H4 (cell line): ENCODE data around the gene ZFP3. TPM values are rescaled to one million over a fixed set of nuclear protein-coding genes. Genes with fewer than 3 reads are reported as not detected.
"Not testable (repeated sequence)": the region's sequence is repeated elsewhere in the genome, so short reads cannot be mapped to it uniquely, and the experiment has no call there.

Experiments
- DNase-seq: peaks from one replicate; pipeline ENCODE4 v3.0.0-alpha.2; 2015; ENCODE audit warnings: low spot score
- total RNA-seq: library from RNA; depleted of rRNA; stranded (reverse); fragments of >200 nt; shearing (Covaris generic); gene quantifications from 2 replicates; pipeline ENCODE4 v1.2.3, GENCODE V29; 2014; rRNA removed

The ZFP3 gene
- total RNA-seq, 1 experiment from 2014 or later = 0.14 TPM

DNA sequence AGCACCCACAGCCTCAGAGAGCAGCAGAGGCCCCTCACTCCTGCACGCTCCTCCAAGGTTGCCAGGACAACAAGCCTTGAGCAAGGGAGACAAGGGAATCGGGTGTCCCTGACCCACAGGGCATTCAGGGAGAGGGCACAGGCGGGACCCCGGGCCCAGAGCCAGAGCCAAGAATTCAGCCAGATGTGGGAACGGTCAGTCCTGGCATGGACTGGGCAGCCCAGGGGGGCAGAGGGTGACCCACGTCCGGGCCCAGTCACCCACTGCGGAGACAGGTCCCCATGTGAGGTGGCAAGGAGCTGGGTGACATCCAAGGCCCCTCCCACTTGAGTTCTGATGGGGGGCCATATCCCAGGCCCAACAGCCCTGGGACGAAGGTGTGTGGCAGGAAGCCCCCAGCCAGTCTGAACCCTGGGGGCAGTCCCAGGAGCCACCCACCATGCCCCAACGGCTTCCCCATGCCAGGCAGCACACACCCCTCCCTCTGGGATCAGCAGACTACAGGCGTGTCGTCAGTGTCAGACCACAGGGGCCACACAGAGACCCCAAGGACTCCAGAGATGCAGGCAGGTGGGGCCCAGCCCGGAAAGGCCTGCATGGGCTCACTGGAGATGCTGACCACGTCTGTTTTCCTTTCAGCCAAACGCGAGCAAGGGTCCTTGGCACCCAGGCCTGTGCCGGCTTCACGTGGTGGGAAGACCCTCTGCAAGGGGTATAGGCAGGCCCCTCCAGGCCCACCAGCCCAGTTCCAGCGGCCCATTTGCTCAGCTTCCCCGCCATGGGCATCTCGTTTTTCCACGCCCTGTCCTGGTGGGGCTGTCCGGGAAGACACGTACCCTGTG is 60.6 kb downstream of the ZFP3 start:
- no peak for DNase-seq

DNA sequence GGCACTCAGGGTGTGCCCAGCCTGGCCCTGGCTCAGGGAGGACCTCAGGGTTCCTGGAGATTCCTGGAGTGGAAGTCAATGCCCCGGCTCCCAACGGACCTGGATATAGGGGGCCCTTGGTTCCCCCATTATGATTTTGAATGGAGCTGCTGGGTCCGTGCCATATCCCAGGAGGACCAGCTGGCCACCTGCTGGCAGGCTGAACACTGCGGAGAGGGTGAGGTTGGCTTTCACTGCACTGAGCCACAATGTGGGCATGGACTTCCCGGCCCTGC is 61.1 kb downstream of the ZFP3 start:
- DNase-seq = no peak

DNA sequence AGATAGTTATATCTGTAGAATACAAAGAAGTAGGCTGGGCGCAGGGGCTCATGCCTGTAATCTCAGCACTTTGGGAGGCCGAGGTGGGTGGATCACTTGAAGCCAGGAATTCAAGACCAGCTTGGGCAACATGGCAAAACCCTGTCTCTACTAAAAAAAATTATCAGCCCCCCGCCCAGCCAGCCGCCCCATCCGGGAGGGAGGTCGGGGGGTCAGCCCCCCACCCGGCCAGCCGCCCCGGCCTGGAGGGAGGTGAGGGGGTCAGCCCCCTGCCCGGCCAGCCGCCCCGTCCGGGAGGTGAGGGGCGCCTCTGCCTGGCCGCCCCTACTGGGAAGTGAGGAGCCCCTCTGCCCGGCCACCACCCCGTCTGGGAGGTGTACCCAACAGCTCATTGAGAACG is 64.6 kb downstream of the ZFP3 start:
- not testable (repeated sequence) for DNase-seq

Other genes starting within 250 kb of the ZFP3 start
- gene MINK1, start 245.1 kb upstream of the ZFP3 start, total RNA-seq = 7.4 and 8.4 TPM in 2 replicates
- 0.08 TPM in 1 of 2 replicates, not detected in the other for gene C17orf107, start 178.9 kb upstream of the ZFP3 start, total RNA-seq
- gene CHRNE, start 175.4 kb upstream of the ZFP3 start, total RNA-seq = 0.04 and 0.14 TPM in 2 replicates
- not detected in 2 replicates for gene GP1BA, start 146.2 kb upstream of the ZFP3 start, total RNA-seq
- 64.1 and 70.8 TPM in 2 replicates for gene SLC25A11, start 138.4 kb upstream of the ZFP3 start, total RNA-seq
- gene RNF167, start 138.2 kb upstream of the ZFP3 start, total RNA-seq = 15.1 and 17.3 TPM in 2 replicates
- 738 and 894 TPM in 2 replicates for gene PFN1, start 129.9 kb upstream of the ZFP3 start, total RNA-seq
- gene ENO3, start 127.3 kb upstream of the ZFP3 start, total RNA-seq = 1.7 and 4.7 TPM in 2 replicates
- gene SPAG7, start 110.7 kb upstream of the ZFP3 start, total RNA-seq = 24.0 and 32.2 TPM in 2 replicates
- 0.90 and 0.97 TPM in 2 replicates for gene CAMTA2, start 90.8 kb upstream of the ZFP3 start, total RNA-seq
- gene INCA1, start 80.9 kb upstream of the ZFP3 start, total RNA-seq = 0.23 and 0.39 TPM in 2 replicates
- gene KIF1C, start 80.5 kb upstream of the ZFP3 start, total RNA-seq = 9.9 and 13.0 TPM in 2 replicates
- not detected in 2 replicates for gene SLC52A1, start 43.0 kb upstream of the ZFP3 start, total RNA-seq
- gene ZNF232, start 33.4 kb downstream of the ZFP3 start, total RNA-seq = 5.0 and 8.5 TPM in 2 replicates
- gene USP6, start 37.6 kb downstream of the ZFP3 start, total RNA-seq = 0.02 TPM in 1 of 2 replicates, not detected in the other
- 4.6 and 6.3 TPM in 2 replicates for gene ZNF594, start 113.4 kb downstream of the ZFP3 start, total RNA-seq
- not detected in 2 replicates for gene SCIMP, start 156.4 kb downstream of the ZFP3 start, total RNA-seq
- 11.3 and 22.6 TPM in 2 replicates for gene RABEP1, start 203.8 kb downstream of the ZFP3 start, total RNA-seq